DOHH2 (cell line): ENCODE measurements around the gene C2orf69.

Source experiments
- CTCF ChIP-seq: fragments of 200-600 bp; sonication (generic); IDR thresholded peaks from one replicate; pipeline ENCODE4 v1.5.1; 2014; ENCODE audit warnings: antibody characterized with exemption, mild to moderate bottlenecking, low read depth, low read length; ENCODE audit not compliant: poor library complexity, severe bottlenecking
- EZH2phosphoT487 ChIP-seq: fragments of 200-600 bp; sonication (generic); IDR thresholded peaks from 2 replicates; pipeline ENCODE4 v1.6.1; 2017; ENCODE audit warnings: borderline replicate concordance, mild to moderate bottlenecking, antibody characterized with exemption, low read length, moderate library complexity, mixed read lengths

- TF ChIP-seq CTCF (no peak), EZH2phosphoT487 (no peak)
Observed at GRCh38 chr2:199910338-199911051, 598 bp upstream of the C2orf69 start.
